ENCODE results near the gene POLE. TPM values are rescaled to one million over a fixed set of nuclear protein-coding genes. Genes with fewer than 3 reads are reported as not detected.

POLE gene
- total and polyA plus RNA-seq, 2 of the 4 experiments (the other 2 are of a cell fraction), result 17.2 to 20.7 TPM

GRCh38 chr12:132631666-132632065 is 55.5 kb downstream of the POLE start:
- POLR2A ChIA-PET (ENCODE audit: unreplicated experiment), result no interaction called here
- CTCF ChIA-PET, result no interaction called here

More at GRCh38 chr12:132631666-132632065, 55.5 kb downstream of the POLE start:
- H3K4ac ChIP-seq (ENCODE audit: low read depth, low read length), result no peak overlapping the region
- no peak overlapping the region for H2AK9ac ChIP-seq (replicated peaks; ENCODE audit: low read depth, low read length, poor library complexity)
- peaks cover 34% of the 10 kb centered on the region for H3K36me3 ChIP-seq (ENCODE audit: control insufficient read depth, insufficient read depth, low read length)
- no TSS peak for BruUV-seq (replicated peaks)
- H3K14ac ChIP-seq (replicated peaks; ENCODE audit: low read depth, low read length), result no peak overlapping the region
- H3K79me1 ChIP-seq (ENCODE audit: low read depth in 1 of 2, low read length in 2 of 2), result no peaks in the 10 kb centered on the region; a peak in 1 of 4 replicates
- H2BK5ac ChIP-seq (ENCODE audit: low read depth, low read length, poor library complexity, severe bottlenecking), result no peak overlapping the region
- H2BK20ac ChIP-seq (ENCODE audit: low read depth, low read length), result no peak overlapping the region
- H2AK5ac ChIP-seq (ENCODE audit: low read depth, low read length), result no peak overlapping the region
- H3K4me1 ChIP-seq (ENCODE audit: control insufficient read depth, insufficient read depth, low read length), result no peaks in the 10 kb centered on the region
- H4K8ac ChIP-seq (ENCODE audit: low read depth in 2 of 2, low read length in 2 of 2), result no peak overlapping the region
- no peak overlapping the region for H3K27ac ChIP-seq (ENCODE audit: insufficient read depth, low read length)
- H4K91ac ChIP-seq (ENCODE audit: insufficient read depth, low read depth, low read length), result no peak overlapping the region
- no peak overlapping the region for H3K23ac ChIP-seq (ENCODE audit: low read depth, low read length)
- no CpG with 5 or more reads among the region's 11 CpGs for WGBS, 2 experiments (ENCODE audit: extremely low coverage in 2 of 2, insufficient read length in 1 of 2)
- no peaks in the 10 kb centered on the region for H3K9me3 ChIP-seq (ENCODE audit: control insufficient read depth, insufficient read depth, low read length)
- no peak overlapping the region for H4K5ac ChIP-seq (ENCODE audit: low read depth, low read length)
- no peak overlapping the region for H2BK120ac ChIP-seq (ENCODE audit: low read depth, low read length)
- intact Hi-C loops (cut with micrococcal nuclease) (no loop called here), in situ Hi-C loops (cut with MboI; ENCODE audit: low sequenced_read_pairs) (no loop called here), dilution Hi-C loops (cut with HindIII; ENCODE audit: low sequenced_read_pairs, unreplicated experiment) (no loop called here)
- ATAC-seq (ENCODE audit: low read depth) (no peak), DNase-seq (no peak)
- no peak overlapping the region for H3K18ac ChIP-seq (ENCODE audit: low read depth, low read length)
- H3K4me3 ChIP-seq (ENCODE audit: insufficient read depth, low read depth, low read length), result no peak overlapping the region
- H4K20me1 ChIP-seq (ENCODE audit: insufficient read depth, low read length), result no peaks in the 10 kb centered on the region; the same call in 1 of the 2 replicates
- no peak overlapping the region for H3K9ac ChIP-seq (ENCODE audit: low read depth, low read length)
- H2BK15ac ChIP-seq (ENCODE audit: low read depth, low read length), result no peak overlapping the region
- no peak overlapping the region for H3K56ac ChIP-seq (ENCODE audit: extremely low read depth, insufficient read depth, low read length)
- H3K4me2 ChIP-seq (ENCODE audit: low read depth, low read length), result no peak overlapping the region
- TF ChIP-seq MAFK (IDR thresholded peaks at IDR 0.05; ENCODE audit: low read depth, low read length) (no peak), BHLHE40 (IDR thresholded peaks at IDR 0.05; ENCODE audit: low read depth, low read length) (no peak)
- no peaks in the 10 kb centered on the region for H3K27me3 ChIP-seq (ENCODE audit: control insufficient read depth, insufficient read depth, low read length)
- H3K9me1 ChIP-seq (ENCODE audit: insufficient read depth, low read length), result no peaks in the 10 kb centered on the region
- no peak overlapping the region for H2AFZ ChIP-seq (replicated peaks; ENCODE audit: low read length, poor library complexity)

All from IMR-90 (cell line).